ENCODE measurements around the gene EBF3.

DNA sequence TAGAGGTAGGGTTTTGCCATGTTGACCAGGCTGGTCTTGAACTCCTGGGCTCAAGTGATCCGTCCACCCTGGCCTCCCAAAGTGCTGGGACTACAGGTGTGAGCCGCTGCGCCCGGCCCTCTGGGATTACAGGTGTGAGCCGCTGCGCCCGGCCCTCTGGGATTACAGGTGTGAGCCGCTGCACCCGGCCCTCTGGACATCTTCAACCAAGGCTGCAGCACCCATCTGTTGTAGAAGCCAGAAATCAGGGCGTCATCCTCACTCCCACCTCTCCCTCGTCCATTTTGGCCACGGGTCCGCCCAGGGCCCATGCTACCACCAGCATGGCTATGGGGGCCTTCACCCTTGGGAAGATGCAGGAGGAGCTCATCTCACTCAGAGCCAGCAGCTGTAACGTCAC is 38.5 kb upstream of the EBF3 start:
- TF ChIP-seq, protein P1, sequence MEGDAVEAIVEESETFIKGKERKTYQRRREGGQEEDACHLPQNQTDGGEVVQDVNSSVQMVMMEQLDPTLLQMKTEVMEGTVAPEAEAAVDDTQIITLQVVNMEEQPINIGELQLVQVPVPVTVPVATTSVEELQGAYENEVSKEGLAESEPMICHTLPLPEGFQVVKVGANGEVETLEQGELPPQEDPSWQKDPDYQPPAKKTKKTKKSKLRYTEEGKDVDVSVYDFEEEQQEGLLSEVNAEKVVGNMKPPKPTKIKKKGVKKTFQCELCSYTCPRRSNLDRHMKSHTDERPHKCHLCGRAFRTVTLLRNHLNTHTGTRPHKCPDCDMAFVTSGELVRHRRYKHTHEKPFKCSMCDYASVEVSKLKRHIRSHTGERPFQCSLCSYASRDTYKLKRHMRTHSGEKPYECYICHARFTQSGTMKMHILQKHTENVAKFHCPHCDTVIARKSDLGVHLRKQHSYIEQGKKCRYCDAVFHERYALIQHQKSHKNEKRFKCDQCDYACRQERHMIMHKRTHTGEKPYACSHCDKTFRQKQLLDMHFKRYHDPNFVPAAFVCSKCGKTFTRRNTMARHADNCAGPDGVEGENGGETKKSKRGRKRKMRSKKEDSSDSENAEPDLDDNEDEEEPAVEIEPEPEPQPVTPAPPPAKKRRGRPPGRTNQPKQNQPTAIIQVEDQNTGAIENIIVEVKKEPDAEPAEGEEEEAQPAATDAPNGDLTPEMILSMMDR (conservative IDR thresholded peaks at IDR 0.05; ENCODE audit: low read depth, low read length) = no peak
- TF ChIP-seq EZH2 (IDR thresholded peaks at IDR 0.05; ENCODE audit: borderline replicate concordance, low read depth, low read length, poor library complexity, severe bottlenecking) = no peak

Measured in A673 (cell line).